IPS DF 6.9 (cell line): ENCODE data around the gene AIFM3.
A peak's percentile ranks its signal among the peaks of the same experiment; 100 is the strongest.
"Not testable (repeated sequence)": the region's sequence is repeated elsewhere in the genome, so short reads cannot be mapped to it uniquely, and the experiment has no call there.

Experiments
- DNase-seq: peaks from one replicate; pipeline ENCODE4 v3.0.0-alpha.2; 2013; ENCODE audit warnings: low read depth, low spot score
- H3K27ac ChIP-seq: one replicate; pipeline ENCODE4 v1.5.1; 2013; ENCODE audit warnings: low read length, control low read depth
- H3K27me3 ChIP-seq: 2 replicates; pipeline ENCODE4 v1.6.1; 2013; ENCODE audit warnings: mild to moderate bottlenecking, low read length; ENCODE audit not compliant: control insufficient read depth, insufficient read depth
- H3K36me3 ChIP-seq: 2 replicates; pipeline ENCODE4 v1.6.1; 2013; ENCODE audit warnings: low read length; ENCODE audit not compliant: control insufficient read depth, insufficient read depth
- H3K4me1 ChIP-seq: 2 replicates; pipeline ENCODE4 v1.6.1; 2013; ENCODE audit warnings: low read length; ENCODE audit not compliant: control insufficient read depth, insufficient read depth
- H3K4me3 ChIP-seq: 2 replicates; pipeline ENCODE4 v1.5.1; 2013; ENCODE audit warnings: mild to moderate bottlenecking, low read length
- H3K9me3 ChIP-seq: 2 replicates; pipeline ENCODE4 v1.6.1; 2013; ENCODE audit warnings: low read length, inconsistent platforms; ENCODE audit not compliant: control insufficient read depth, insufficient read depth
- WGBS: extraction: QIAGEN DNeasy Blood & Tissue Kit; methylation state at CpG from one replicate; pipeline ENCODE4 v1.1.7; 2013; ENCODE audit warnings: mixed read lengths, missing lambda C conversion rate; ENCODE audit not compliant: insufficient read length, insufficient coverage; 5-methylcytosine and 5-hydroxymethylcytosine counted together

The AIFM3 gene

DNA sequence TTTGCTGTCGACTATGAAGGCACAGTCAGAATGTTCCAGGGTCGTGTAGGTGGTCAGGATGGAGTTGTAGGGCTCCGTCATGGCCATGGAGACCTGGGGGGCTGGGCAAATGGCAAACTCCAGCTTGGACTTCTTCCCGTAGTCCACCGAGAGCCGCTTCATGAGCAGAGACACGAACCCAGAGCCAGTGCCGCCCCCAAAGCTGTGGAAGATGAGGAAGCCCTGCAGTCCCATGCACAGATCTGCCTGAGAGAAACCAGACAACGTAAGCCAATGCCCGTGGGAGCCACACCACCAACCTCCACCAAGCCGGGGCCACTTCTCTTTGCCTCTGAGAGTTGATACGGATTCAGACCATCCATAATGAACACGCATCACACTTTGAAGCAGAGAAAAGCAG is 42.2 kb downstream of the AIFM3 start:
- not testable (repeated sequence) for DNase-seq, H3K36me3 ChIP-seq, H3K27ac ChIP-seq, H3K27me3 ChIP-seq, H3K9me3 ChIP-seq, H3K4me1 ChIP-seq, H3K4me3 ChIP-seq
- WGBS = no CpG with 5 or more reads among the region's 13 CpGs

DNA sequence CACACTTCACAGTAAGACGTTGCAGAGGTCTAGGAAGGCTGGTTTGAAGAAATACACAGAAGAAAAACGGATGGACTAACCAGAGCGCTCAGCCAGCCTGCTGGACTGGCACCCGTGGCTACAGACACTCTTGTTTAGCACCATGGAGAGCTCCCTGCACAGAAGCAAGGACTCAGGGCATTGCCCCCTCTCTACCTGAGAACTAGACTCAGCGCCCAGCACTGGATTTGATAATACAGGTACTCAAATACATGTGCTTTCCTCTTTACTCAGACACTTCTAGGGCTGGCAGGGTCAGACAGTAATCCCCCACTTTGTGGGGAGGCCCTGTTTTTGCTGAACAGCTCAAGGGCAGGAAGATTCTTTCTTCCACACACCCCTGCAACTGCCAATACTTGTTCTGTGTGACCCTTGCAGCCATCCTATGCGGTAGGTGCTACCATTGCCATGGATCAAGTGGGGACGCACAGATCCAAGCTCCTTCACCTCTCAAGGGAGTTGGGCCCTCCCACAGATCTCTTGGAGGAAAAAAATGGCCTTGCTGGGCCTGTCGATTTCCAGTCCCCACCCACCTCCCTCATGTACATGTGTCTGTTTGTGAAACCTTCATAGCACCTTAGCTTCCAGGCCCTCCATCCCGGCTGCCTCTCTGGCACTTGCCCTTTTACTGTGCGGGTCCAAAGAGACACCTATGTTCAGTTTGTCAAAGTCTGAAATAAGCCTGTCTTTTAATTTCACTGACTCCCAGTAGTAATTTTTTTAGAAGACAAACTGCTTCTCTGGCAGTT is 42.8 kb downstream of the AIFM3 start:
- Histone ChIP-seq H3K27ac (no peak overlapping the region), H3K9me3 (no peaks in the 10 kb centered on the region), H3K4me1 (peaks cover 4% of the 10 kb centered on the region; the same call in 1 of the 2 replicates), H3K36me3 (no peaks in the 10 kb centered on the region), H3K27me3 (no peaks in the 10 kb centered on the region), H3K4me3 (no peak overlapping the region)
- DNase-seq = peak; percentile 39
- no CpG with 5 or more reads among the region's 10 CpGs for WGBS

DNA sequence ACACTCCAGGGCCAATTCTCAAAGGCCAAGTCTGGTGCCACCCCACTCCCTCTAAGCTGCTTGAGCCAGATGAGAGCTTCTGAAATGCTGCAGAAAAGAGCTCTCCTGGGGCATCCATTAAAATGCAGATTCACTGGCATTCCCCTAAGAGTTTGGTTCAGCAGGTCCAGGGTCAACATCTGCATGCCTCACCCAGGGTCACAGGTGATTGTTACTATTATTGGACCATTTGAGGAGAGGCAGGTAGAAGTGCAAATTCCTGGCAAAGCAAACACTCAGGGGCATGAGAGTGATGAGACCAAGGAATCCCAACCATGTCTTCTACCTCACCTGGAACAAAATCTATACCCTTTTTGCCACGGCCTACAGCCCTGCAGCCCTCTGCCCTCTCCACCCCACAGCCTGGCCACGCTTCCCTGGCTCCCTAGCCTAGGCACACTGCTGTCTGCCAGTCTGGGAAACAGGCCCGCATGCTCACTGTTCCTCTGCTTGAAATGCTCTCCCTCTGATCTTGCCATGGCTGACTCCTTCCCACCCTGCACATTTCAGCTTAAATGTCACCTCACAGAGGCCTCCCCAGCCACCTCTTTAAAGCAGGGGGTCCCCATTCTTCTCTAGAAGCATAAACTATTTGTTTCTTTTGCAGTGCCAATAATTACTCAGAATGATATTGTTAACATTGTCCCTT is 43.5 kb downstream of the AIFM3 start:
- DNase-seq = peak; percentile 33
- no CpG with 5 or more reads among the region's 3 CpGs for WGBS

DNA sequence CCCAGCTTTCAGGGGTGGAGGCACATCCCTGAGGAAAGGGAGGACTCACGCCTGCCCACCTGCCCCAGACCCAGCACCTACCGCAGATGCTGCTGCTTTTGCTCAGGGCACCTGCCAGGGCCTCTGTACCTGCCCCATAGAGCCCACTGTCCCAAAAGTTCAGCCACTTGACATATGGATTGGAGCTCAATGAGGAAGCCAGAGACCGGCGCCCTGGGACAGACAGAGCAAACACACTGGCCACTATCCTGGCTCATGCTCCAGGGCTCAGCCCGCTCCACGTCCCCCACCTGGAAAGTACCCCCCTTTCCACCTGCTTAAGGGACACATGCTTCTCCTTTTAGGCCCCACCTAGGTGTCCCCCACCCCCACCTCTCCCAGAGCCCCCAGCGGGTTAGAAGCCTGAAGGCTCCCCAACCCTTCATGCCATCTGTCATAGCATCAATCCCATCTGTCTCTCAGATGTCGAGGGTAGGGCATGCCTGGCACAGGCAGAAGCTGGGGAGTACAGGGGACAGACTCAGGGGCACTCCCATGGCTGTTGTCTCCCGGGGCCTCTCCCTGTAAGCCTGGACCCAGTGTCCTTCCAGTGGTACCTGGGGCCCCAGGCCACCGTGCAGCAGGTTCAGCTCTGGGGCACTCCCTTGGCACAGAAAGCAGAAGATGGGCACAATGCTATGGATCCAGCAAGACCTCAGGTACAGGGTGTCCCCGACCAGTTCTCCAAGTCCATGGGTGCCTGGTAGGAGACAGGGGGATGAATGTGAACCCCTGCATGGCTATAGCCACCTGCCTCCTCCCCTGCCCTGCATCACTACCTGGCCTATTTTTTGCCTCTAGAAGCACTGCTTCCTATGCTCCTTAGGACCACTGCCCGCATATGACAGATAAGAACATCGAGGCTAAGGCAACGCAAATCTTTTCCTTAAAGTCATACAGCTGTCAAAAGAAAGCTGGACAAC is 45.7 kb downstream of the AIFM3 start:
- Histone ChIP-seq H3K36me3 (no peaks in the 10 kb centered on the region), H3K4me1 (peaks cover 4% of the 10 kb centered on the region; the same call in 1 of the 2 replicates), H3K9me3 (no peaks in the 10 kb centered on the region), H3K27ac (no peak overlapping the region), H3K4me3 (no peak overlapping the region), H3K27me3 (no peaks in the 10 kb centered on the region)
- no CpG with 5 or more reads among the region's 14 CpGs for WGBS
- no peak for DNase-seq

More for the DNA sequence above, 43.5 kb downstream of the AIFM3 start:
- Histone ChIP-seq H3K9me3 (no peaks in the 10 kb centered on the region), H3K27ac (no peak overlapping the region), H3K27me3 (no peaks in the 10 kb centered on the region), H3K4me3 (no peak overlapping the region), H3K4me1 (peaks cover 4% of the 10 kb centered on the region; the same call in 1 of the 2 replicates), H3K36me3 (no peaks in the 10 kb centered on the region)

DNA sequence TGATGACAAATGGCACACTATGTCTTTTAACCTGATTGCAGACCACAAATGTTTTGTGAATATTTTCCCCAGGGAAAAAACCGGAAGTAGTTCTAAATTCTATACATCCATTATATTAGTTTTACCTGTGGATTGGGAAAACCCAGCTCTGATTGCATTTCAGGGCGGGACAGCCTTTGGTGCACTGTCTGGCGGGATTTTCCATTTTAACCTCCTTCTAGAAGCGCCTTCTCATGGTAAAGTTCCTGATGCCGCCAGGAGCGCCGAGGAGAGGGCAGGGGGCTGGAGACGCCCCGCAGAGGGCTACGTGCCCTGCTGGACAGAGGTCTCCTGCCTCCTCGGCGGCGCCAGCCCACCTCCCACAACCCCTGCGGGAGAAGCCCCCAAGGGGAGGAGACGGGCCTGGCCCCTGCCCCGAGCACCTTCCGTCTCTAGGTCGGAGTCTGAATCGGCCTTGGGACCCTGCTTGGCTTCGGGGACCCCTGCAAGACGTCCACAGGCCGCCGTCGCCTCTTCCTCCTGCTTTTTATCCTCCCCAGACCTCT is 46.7 kb downstream of the AIFM3 start:
- Histone ChIP-seq H3K9me3 (no peaks in the 10 kb centered on the region), H3K4me1 (peaks cover 4% of the 10 kb centered on the region; the same call in 1 of the 2 replicates), H3K27me3 (no peaks in the 10 kb centered on the region), H3K36me3 (no peaks in the 10 kb centered on the region), H3K27ac (no peak overlapping the region), H3K4me3 (peak overlapping the region; percentile 49; the same call in 1 of the 2 replicates)
- WGBS = no CpG with 5 or more reads among the region's 24 CpGs
- DNase-seq = no peak

DNA sequence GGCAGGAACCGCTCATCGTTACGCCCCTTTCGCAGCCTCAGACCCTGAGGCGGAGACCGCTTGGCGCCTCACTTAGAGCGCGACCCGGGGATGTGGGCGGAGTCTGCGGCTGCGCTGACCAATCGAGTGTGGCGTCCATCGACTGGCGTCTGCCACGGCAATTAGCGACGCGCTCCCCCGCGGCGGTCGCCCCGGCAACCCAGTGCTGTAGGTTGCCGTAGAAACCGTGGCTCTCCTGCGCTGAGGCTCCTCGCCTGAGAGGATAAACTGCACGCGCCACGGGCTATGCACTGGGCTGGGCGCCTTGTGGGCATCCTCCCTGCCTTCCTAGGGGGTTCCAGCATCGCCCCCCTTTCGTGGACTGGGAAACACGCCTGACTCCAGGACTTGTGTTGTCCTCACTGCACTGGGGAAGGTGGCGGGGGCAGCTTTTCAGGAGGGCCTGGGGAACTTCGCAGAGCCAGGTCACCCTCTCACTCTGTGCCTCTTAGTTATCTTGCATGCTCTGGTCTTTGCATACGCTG is 47.2 kb downstream of the AIFM3 start:
- peak overlapping the region; percentile 49; the same call in 1 of the 2 replicates for H3K4me3 ChIP-seq
- no peaks in the 10 kb centered on the region for H3K27me3 ChIP-seq
- H3K36me3 ChIP-seq = no peaks in the 10 kb centered on the region
- DNase-seq = peak; percentile 96
- H3K4me1 ChIP-seq = peaks cover 4% of the 10 kb centered on the region; the same call in 1 of the 2 replicates
- H3K9me3 ChIP-seq = no peaks in the 10 kb centered on the region
- no CpG with 5 or more reads among the region's 40 CpGs for WGBS
- no peak overlapping the region for H3K27ac ChIP-seq

DNA sequence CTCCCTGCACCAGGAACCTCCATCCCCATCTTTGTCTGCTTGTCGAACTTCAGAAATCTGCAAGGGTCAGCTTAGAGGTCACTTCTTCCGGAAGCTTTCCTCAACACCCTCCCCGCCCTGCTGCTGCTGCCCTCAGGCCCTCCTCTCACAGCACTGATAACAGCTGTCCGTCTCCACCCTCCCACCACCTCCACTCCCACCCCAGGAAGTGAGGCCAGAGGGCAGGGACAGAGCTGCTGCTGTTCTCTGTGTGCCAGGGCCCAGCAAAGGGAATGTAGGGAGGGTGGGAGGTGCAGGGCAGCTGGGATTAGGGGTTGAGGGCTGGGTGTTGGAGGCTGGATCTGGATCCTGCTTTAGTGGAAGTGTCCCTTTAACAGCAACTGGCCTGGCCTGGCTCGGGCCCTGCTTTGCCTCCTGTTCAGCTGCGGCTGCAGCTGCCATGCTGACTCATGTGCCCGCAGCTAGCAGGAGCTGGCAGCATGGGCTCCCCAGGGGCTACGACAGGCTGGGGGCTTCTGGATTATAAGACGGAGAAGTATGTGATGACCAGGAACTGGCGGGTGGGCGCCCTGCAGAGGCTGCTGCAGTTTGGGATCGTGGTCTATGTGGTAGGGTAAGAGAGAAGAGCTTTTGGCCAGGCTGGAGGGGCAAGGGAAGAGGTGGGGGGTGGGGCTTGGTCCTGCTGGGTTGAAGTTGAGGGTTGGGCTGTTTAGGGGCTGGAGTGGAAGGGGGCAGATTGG is 47.8 kb downstream of the AIFM3 start, which contains the start of gene P2RX6:
Gene P2RX6, plus strand, starts transcription at position 440 of the 740 bp plus-strand sequence. Its CDS starts 10 bp downstream, at position 450.
- Histone ChIP-seq H3K36me3 (no peaks in the 10 kb centered on the region), H3K4me3 (peak within 1 kb of the TSS; percentile 49; the same call in 1 of the 2 replicates), H3K27ac (no peak within 1 kb of the TSS), H3K4me1 (peaks cover 2% of the 10 kb centered on the region; the same call in 1 of the 2 replicates), H3K9me3 (no peaks in the 10 kb centered on the region), H3K27me3 (no peaks in the 10 kb centered on the region)
- no CpG with 5 or more reads among the region's 12 CpGs for WGBS
- no peak for DNase-seq

DNA sequence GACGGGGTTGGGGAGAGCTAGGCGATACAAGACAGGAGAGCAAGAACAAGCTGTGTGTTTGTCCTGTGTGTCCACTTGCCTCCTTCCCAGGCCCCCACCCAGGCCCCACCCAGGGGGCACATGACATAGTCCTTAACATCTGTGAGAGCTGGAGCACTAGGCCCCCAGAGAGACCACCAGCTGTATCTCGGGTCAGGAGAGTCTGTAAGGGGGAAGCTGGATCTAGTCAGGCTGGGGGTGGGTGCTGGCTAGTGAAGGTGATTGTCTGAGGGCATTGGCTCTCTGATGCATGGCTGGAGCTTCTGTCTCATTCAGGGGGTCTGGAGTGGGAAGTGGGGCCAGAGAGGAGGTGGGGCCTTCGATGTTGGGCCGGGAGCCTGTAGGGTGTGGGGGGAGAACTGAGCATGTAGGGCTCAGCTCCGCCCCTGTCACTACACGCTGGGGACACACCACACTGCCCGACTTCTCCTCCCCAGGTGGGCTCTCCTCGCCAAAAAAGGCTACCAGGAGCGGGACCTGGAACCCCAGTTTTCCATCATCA is 48.5 kb downstream of the AIFM3 start:
- no peaks in the 10 kb centered on the region for H3K36me3 ChIP-seq
- H3K4me1 ChIP-seq = peaks cover 2% of the 10 kb centered on the region; the same call in 1 of the 2 replicates
- no CpG with 5 or more reads among the region's 10 CpGs for WGBS
- no peak overlapping the region for H3K27ac ChIP-seq
- no peaks in the 10 kb centered on the region for H3K27me3 ChIP-seq
- no peaks in the 10 kb centered on the region for H3K9me3 ChIP-seq
- H3K4me3 ChIP-seq = no peak overlapping the region
- DNase-seq = no peak
